NCI-H226 (cell line): ENCODE measurements around the gene ENTR1.
A peak's percentile ranks its signal among the peaks of the same experiment; 100 is the strongest.
"Not testable (repeated sequence)": the region's sequence is repeated elsewhere in the genome, so short reads cannot be mapped to it uniquely, and the experiment has no call there.

Experiments
- DNase-seq: peaks from one replicate; pipeline ENCODE4 v3.0.0-alpha.2; 2015

Gene ENTR1

DNA sequence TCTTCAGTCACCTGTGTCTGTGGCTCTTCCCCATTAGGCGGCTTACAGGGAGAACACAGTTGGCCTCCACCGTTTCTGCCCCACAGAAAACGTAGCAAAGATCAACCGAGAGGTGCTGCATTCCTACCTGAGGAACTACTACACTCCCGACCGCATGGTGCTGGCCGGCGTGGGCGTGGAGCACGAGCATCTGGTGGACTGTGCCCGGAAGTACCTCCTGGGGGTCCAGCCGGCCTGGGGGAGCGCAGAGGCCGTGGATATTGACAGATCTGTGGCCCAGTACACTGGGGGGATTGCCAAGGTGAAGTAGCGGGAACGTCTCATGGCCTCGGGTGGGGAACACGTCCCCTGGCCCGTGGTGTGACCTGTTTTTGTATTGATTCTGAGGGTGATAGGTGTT lies 6.5 kb upstream of the ENTR1 start:
- no peak for DNase-seq

DNA sequence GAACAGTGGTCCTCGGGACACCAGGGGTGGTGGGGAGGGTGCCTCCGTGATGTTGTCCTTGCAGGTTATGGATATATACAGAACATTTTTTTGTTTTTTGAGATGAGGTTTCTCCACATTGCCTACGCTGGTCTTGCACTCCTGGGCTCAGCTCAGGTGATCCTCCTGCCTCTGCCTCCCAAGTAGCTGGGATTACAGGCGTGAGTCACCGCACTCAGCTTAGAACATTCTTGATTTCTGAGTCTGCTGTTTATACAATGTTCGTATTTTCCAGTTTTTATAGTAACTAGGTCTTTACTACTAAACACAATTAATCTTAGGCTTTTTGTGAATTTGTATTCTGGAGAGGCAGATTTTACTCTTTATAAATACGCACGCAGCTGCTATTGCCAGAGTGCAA lies 6.0 kb upstream of the ENTR1 start:
- no peak for DNase-seq

DNA sequence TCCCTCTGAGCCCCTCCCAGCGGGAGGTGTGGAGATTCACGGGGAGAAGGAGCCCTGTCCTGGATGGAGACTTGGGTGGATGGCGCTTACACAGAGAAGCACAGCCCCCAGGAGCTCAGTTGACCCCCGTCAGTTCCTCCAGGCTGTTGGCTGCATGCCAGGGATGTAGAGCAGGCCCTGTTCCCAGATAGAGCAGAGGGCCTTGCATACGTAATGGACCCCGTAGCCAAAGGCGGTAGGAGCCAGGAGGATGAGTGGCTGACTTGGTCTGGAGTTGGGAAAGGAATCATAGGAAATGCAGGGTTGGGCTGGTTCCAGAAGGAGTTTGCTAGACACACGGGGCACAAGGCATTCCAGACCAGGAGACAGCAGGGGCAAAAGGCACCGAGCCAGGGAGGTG lies 2.5 kb upstream of the ENTR1 start:
- no peak for DNase-seq

DNA sequence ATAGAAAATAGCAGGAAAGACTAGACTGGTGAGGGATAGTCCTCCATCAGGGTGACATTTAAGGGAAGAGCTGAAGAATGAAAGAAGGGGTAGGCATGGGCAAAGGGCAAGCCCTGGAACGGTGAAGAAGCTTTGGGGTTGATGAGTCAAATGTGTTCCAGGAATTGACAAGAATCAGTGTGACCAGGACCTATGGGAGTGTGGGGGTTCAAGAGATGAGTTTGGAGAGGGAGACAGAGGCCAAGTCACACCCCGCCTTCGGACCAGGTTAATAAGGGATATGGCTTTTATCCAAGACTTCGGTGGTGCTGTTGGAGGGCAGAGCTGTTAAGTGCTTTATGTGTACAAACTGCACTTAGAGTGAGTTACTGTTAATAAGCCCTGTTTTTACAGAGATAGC lies 964 bp upstream of the ENTR1 start:
- no peak for DNase-seq

DNA sequence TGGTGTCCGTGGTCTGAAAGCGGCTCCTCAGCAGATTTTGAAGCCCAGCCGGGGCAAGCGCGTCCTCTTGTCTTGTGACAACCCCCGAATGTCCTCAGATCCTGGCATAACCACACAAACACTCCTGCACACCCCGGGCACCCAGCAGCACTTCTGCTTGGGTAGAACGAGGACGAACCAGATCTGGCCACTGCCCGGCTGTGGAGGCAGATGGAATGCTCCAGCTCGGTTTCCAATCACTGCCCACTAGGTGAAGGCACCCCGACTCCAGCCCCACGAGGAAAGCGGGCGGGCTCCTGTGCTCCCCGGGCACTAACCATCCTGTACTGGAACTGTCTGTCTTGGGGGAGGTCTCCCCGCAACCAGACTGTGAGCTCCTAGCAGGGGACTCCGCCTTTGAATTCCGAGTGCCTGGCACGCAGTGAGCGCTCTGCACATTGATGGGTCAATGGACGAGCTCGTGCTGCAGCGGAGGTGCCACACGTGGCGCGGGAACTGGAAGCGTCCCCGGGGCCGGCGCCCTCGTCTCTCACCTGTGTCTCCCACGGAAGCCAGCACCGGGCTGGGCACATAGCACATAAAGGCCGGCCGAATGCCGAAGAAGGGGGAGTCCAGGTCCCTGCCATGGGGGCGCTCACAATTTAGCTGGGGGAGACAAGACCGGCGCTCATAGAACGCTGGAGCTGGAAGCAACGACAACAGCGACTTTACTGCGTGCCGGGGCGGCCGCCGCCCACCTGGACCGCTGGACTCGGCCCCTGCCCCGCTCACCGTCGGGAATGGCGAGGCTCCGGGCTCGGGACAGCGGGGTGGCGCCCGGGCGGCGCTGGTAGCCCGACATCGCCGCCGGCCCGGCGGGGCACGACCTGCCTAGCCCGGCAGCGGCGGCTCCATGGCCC lies 608 bp downstream of the ENTR1 start:
- DNase-seq: no peak

DNA sequence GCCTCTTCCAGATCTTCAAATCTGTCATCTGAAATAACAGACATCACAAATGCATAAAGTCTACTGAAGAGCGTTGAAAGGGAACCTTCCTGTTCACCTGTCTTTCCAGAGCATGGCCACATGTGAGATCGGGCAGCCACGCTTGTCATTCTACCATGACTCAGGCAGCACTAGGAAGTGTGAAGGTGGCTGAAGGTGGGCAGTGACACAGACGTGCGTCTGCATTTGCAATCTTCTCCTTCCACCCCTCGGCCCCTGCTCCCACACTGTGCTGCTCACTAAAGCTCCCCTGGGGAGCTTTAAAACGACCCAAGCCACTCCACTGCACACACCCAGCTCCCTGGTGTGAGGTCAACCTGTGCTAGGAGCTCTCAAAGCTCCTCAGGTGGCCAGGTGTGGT lies 2.5 kb downstream of the ENTR1 start:
- no peak for DNase-seq

DNA sequence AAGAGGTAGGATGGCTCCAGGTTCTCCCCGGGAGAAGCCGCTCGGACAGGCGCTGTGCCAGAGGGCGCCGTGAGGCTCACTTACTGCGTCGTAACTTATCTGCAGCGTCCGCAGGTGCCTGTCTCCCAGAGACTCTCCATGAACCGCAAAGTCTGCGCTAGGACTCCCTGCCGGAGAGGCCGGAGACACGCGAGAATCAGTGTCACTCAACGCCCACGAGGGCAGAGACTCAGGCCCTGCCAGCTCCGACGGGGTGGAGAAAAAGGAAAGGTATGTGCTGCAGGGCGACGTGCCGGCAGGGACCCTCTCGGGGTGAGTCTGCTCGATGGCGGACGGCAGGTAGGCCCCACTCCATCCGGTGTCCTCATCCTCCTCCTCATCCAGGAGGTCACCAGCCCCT lies 3.4 kb downstream of the ENTR1 start:
- DNase-seq: not testable (repeated sequence)

- DNase-seq: not testable (repeated sequence)
Measured at GRCh38 chr9:136405904-136406303, 4.5 kb downstream of the ENTR1 start.

GRCh38 chr9:136405481-136405880 lies 4.9 kb downstream of the ENTR1 start:
- DNase-seq: no peak

GRCh38 chr9:136404801-136405136 lies 5.6 kb downstream of the ENTR1 start:
- no peak for DNase-seq

DNA sequence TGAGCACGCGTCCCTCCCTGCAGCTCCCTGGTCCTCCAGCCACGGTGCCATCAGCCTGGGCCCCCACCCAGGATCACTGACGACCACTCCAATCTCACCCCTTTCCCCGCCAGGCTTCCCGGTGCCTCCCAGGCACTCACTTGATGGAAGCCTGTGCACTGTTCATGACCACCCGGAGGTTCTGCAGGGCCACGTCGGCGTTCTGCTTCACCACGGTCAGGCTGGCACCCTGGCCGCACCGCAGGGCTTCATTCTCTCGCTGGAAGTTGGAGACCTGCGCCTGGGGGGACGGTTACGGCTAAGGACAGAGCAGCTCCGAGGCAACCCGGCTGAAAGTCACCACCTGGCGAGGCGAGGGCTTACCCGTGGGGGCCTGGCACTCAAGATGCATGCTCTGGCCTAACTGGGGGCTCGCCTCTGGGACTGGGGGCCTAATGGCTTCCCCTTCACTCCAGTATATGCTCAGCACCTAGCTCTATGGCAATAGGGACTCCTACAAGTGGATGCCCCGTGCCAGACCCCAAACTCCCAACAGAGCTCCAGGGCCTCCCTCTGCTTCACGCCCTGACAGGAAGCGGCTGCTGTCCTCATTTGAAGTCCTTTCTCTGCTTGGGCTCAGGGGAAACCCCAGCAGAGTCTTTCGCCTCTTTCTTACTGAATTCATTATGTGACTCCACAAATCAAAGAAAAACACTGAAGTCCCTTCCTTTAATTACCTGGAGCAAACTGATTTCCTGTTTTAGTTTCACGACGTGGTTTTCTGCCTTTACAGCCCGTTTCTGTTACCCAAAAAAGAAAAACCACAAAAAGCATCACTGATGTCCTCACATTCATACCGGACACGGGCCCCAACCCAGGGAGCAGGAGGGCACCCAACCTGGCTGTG lies 6.3 kb downstream of the ENTR1 start:
- no peak for DNase-seq

GRCh38 chr9:136403538-136403914 lies 6.9 kb downstream of the ENTR1 start:
- DNase-seq: no peak

GRCh38 chr9:136402067-136402466 lies 8.3 kb downstream of the ENTR1 start:
- no peak for DNase-seq

- DNase-seq: no peak
Measured at GRCh38 chr9:136401173-136401922, 9.1 kb downstream of the ENTR1 start.

GRCh38 chr9:136400038-136400834 lies 10.2 kb downstream of the ENTR1 start, which contains the start of gene SNAPC4:
Gene SNAPC4, minus strand, starts transcription at chr9:136400170. Its CDS starts 1,742 bp downstream, at chr9:136398428.
- DNase-seq: peak; percentile 79

- DNase-seq: no peak
Measured at GRCh38 chr9:136399176-136400037, 11.0 kb downstream of the ENTR1 start.

DNA sequence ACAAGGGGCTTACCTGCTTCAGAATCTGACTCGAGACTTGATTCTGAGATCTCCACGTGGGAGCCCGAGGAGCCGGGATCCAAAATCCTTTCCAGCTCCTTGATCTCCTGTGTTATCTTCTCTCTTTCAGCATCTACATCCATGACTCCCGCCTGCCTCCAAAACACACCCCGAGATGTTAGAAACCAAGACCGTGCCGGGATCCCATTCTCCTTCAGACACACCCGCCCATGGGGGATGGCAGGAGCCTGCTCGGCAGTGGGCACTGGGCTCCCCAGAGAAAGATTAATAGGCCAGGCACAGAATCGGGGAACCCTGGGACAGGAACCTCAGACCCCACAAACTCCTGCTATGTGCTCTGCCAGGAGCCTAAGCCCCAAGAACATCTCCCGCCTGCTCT lies 12.1 kb downstream of the ENTR1 start:
- no peak for DNase-seq

DNA sequence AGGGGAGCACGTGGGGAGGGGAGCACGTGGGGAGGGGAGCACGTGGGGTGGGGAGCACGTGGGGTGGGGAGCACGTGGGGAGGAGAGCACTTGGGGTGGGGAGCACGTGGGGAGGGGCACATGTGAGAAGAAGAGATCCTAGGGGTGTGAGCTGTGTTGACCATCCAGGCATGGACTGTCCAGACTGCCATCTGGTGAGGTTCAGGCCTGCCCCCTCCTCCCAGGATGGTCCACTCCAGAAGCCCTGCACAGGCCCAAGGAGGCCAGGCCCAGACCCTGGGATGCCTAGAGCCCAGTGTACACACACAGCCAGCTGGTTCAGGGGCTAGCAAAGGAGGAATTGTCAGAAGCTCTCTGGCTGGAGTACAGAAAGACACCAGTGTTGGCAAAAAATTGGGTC lies 12.8 kb downstream of the ENTR1 start:
- DNase-seq: no peak

- DNase-seq: no peak
Measured at GRCh38 chr9:136396219-136396515, 14.2 kb downstream of the ENTR1 start.

DNA sequence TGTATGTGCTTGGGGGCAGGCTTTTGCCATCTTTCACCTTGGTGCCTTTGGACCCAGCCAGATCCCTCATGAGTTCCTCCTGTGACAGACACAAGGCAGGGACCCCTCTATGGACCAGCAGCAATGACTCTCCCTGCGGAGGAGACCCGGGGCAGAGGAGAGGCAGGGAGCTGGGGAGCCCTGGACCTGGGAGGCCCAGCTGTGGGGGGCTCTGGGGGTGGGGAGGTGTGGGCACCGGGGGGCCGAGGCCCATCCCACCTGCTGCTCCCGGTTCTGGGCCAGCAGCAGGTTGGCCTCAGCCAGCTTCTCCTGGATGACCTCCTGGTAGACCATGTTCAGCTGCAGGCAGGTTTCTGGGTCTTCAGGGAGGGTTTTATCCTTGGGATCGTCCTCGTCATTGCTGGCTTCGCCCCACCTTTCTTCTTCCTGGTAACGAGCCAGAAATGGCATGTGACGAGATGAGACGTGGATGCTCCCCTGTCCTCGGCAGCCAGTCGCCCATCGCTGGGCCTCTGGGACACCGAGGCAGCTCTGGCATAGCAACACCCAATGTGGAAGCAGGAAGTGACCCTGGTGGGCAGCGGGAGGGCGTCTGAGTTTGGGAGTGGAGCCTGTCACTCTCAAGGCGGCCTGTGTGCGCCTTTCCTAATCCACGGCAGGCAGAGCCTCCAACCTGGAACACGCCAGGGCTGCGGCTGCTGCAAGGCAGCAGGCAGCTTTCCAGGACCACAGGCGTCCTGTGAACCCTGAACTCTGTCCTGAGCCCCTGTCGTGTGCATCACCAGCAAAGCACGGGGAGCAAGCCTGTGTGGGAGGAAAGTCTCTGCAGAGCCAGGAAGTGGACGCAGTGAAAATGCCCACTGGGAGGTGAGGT lies 14.8 kb downstream of the ENTR1 start:
- no peak for DNase-seq

DNA sequence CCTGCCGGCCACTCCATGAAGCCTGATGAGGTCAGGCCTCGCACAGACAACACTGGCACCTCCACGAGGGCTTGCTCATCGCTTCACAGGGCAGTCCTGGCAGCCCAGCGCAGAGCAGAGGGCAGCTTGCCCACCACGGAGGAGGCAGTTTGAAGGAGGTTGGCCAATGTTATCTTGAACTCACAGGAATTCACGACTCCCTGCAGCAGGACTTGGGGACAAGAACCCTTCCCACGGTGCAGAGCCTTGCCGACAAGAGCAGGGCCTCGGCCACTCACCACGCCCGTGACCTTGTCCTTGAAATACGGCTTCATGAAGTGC lies 15.4 kb downstream of the ENTR1 start:
- DNase-seq: no peak
